HG02642 (cell line): Measurements from ENCODE around the gene AATF.

ENCODE experiments used
- ATAC-seq: cut with Tn5 transposase; IDR thresholded peaks from one replicate; pipeline ENCODE4 v1.9.1; 2021; ENCODE audit warnings: mild to moderate bottlenecking; ENCODE audit not compliant: unreplicated experiment, poor library complexity

The AATF gene

DNA sequence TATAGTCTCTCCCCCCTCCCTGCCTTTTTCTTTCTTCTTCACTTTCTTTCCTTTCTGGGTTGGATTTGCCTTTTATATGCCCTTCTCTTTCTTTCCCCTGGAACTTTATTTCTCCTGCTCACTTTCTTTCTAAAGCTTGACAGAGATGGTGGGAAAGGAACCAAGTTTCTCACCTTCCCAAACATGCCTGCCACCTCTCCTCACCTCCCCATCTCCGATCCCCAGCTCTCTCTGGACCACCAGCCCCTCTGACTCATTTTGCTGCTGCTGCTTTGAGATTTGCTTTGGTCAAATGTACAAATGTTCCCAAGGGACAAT, 18.2 kb upstream of the AATF start:
- no peak for ATAC-seq

DNA sequence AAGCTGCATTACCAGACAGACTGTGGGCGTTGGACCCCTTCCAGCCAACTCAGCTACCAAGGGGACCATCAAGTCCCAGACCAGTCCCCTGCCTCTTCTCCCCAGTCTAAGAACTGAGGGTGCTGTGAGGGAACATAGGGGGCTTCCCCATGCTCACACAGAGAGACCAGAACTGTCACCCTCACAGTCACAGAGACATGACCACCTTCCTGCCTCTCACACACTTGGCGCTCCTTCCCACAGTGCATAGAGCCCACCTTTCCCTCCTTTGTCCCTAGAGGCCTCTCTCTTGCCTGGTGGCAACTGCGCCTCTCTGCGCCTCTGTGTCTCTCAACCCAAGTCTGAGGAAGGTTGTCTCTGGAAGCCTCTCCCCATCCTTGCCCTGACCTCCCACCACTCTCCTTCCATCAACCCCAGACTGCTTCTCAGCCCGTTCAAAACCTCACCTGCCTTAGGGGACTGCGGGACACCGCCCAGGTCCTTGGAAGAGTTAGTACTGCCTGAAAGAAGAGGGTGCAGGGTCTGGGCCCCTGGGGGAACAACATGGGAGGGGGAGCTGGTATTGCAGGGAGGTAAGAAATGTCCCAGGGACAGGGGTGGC, 17.6 kb upstream of the AATF start:
- no peak for ATAC-seq

DNA sequence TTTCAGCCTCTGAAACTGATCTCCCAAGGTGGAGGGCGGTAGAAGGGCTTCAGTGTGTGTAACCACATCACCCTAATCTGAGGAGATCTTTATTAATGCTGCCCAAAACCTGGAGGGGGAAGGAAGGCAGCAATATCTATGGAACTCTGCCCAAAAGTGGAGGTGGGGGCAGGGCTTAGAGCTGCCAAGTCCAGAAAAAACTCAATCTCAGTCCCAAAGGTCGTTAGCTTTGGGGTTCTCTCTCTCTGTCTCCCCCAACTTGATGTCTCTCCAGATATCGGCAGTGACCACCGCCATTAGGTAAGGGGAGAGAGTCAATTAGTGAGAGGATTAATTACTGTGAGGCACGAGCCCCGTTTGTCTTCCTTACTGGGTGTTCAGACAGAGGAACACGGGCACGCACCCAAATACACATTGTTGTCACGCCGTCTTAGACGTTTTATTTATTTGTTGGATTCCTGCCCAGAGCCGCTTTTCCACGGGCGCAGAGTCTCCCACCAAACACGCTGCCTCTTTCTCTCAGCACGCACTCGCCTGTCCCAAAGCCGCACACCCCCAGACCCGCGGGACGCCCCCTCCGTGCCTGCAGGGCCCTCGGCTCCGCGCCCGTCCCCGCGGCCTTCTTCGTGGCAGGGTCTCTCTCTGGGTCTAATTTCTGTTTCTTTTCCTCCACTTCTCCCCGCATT, 16.9 kb upstream of the AATF start:
- no peak for ATAC-seq

DNA sequence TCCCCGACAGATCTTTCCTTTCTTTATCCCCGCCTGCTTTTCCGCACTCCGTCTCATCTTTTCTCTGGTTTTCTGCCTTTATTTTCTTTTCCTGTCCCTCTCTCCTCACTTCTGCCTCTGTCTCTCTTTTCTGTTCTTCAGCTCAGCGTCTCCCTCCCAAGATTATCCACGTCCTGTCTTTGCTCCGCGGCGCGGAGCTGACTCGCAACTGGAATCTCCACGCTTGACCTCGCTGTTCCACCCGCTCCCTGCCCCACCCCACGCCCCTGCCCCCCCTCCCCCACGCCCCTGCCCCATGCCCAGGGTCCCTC, 16.4 kb upstream of the AATF start:
- ATAC-seq = no peak

DNA sequence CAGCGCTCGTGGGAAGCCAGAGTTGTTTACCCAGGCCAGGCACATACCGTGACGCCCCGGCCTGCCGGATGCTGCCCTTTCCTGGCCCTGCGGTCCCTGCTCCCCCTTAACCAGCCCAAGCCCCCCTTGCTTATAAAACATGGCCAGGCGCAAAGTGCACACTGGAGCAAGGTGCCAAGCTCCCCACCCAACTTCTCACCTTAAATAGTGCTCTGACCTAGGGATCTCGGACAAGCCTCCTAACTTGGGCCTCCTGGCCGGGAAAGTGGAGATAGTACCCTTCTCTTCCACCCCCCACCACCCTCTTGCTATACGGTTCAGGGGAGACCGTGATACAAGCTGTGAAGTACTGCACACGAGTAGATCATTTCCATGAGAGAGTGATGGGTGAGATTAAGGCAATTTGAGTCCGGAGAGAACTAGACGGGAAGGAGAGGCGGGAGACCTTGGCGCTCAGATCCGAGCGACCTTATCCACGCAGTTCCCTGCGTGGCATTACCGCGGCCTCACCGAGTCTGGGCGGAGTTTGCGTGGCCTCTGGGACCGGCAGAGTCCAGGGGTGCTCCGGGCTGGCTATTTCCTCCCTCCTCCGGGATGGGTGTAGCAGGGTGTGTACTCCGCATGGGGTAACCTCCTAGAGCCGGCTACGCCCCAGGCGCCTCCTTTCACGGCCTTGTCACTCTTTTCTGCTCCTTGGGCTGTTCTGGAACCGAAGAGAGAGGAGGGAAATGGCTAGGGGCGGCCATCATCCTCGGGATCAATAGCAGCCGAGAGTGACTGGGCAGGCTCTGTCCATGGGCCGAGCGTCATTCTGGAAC, 15.9 kb upstream of the AATF start:
- ATAC-seq = no peak

DNA sequence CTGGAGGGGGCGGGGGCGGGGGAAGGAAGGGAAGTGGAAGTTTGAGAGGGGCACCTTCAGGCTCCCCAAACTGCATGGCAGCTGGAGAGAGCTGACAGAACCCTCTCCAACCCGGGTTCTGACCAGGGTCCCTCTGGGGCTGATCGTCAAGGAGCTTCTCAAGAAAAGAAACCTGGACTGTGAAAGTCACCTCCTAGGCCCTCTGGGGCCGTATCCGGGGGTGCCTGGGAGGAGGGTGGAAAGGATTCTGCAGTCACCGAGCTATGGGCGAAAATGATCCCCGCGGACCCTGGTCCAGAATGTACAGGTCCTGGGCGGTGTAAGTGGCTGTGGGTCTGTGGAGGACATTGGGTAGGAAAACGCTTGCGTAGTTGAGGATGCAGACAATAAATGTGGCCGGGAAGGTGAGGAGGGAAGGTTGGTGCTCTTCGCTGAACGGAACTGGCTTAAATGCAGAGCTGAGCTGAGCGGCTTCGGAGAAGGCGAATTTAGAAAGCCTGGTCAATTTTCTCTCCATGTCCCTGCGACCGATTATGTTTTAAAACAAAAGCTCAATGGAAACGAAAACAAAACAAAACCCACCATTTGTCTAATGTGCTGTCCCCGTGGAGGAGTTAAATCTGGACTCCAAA, 15.1 kb upstream of the AATF start:
- no peak for ATAC-seq

DNA sequence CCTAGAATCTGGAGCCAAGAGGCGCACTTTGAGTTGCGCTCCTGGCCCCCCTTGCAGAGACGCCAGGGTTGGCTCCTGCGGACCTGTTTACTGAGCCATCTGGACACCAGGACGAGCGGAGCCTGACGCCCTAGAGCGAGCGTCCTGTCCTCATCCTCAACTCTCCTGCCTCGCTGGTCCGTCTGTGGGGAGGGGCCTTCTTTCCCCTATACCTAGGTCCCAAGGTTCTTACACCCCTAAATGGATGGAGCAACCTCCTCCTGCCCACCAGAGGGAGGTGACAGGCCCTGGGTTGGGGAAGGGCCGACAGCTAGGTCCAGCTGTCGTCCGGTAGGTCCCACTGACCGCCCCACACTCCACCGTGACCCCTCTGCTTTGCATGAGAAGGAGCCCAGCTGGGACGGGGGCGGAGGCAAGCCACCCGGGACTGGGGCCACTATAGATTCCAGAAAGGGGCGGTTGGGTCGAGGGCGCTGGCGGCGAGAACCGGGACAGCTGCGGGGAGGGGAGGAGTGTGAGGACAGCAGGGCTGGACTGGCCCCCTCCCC, 14.5 kb upstream of the AATF start:
- ATAC-seq = no peak

DNA sequence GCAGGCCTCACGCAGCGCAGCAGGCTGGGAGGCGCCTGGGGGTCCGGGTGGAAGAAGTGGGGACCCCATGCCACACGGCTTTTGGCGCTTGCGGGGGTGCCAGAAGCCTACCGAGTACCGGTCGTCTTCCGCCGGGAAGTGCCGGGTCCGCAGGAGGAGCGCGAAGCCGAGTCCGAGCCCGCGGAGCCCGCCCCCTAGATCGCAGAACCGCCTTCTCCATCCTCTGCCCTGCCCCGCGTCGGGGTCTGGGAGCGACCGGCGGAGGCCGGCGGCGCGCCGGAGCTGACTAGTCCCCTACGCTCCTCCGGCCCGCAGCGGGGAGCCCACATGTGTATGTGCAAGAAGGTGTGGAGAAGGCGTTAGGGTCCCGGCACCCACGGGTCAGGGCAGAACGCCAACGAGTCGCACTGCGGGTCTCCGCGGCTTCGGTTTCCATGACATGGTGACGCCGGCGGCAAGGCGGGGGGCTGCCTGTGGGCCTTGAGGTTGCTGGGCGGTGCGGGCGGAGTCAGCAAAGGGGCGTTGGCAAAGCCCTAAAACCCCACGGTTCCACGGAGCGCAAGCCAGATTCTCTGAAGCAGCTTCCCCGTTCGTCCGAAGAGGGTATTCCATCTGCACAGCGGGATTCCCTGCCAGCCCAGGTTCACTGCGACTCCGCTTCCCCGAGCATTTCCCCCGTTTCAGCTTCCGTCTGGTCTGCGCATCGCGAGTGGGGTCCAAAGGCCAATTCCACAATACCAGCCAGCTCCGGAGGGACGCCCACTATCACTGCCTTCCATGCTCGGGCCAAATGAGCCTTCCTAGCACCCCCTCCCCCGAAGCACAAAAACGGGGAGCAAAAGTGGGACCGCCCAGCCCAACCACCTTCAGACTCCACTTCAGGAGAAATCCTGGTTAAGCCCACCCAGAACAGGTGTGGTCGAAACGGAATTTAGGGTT, 13.8 kb upstream of the AATF start:
- no peak for ATAC-seq

DNA sequence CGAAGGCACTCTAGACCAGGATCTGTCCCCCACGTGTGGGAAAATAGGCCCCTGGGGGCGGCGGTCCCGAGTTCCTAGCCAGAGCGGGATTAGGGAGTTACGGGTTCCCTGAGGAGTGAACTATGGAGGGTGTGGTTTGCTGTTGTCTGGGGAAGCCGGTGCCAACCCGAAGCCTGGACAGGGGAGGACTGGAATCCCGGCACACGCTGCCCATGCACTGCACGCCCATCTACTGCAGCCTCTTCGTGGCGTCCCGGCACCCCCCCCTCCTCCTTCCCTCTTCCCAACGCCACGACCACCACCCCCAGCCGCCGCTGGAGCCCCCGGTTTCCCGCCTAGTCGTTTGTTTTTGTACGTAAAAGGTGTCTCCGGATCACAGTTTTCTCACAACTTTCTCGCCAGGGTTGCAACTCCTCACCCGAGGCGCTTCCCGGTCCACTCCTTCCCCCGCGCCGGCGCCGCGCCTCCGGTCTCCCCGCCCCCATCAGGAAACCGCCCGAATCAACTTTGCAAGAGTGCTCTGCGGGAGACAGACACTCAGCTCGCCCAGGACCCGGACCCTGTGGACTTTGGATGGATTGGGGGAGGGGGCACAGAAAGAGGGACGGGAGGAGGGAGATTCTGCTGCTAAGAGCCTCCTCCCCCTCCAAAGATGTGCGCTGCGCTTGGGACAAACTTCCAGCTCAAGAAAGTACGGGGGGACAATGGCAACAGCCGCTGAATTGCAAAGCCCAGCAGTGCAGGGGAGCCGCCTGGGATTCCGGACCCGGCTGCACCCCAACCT, 12.9 kb upstream of the AATF start:
- no peak for ATAC-seq

DNA sequence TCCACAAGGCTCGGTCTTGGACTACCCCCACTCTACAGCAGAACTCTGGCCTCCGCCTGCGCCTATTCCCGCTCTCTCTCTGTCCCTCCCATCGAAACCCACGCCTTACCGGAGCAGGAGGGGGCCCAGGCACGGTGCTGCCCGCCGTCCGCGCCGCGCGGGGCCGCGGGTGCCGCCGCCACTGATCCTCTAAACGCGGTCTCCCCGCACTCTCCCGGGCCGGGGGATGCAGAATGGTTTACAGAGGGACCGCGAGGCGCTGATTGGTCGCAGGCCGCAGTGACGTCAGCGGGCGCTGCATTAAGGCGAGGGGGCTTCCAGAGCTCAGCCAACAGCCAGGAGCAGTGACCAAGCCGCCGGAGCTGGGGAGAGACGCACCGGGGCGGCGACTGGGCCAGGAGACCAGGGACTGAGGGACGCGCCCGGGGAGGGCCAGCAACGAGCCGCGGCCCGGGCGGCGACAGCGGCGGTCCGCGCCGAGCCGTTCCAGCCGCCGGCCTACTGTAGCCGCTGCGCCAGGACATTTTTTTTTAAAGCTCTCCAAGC, 12.2 kb upstream of the AATF start:
- ATAC-seq = no peak

DNA sequence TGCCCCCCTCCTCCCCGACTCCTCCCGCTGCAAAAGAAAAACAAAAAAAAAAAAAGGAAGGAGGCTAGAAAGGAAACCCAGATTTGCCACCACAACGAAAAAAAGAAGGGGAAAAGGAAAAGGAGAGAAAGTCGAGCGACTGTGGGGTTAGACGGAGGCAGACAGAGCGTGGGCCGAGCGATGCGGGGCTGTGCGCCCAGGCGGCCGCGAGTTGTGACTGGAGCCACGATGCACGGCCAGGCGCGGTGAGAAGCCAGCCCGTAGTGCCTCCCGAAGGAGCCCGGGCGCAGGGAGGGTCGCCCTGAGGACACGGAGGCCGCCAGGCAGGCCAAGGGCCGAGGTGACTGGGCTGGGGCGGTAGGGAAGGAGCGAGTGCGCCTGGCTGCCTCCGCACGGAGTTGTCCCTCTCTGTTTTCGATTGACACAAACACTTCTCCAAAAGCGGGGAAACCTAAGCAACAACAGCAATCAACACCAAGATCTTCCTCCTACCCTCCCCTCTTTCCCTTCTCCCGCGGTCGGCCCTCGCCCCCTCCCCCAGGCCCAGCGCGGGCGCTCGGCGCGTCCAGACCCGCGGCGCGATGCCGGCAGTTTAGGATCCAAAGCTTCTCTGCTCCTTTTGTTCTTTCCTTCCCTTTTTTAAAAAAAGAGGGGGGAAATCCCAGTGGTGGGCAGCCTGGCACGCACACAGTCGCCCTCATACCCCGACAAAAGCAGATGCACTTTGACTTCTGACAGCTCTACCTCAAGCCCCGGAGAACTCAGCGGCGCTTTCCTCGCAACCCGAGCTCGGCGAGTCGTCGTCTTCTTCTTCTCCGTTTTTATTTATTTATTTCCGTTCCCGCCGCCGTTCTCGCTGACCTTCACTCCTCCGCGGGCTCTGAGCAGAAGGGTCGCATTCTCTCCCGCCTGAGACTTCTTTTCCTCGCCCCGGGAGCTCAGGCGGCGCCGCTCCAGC, 11.5 kb upstream of the AATF start, which contains the start of gene LHX1:
Gene LHX1, plus strand, starts transcription at position 475 of the 958 bp plus-strand sequence. CDS start 723 bp downstream, outside the sequence.
- no peak for ATAC-seq

DNA sequence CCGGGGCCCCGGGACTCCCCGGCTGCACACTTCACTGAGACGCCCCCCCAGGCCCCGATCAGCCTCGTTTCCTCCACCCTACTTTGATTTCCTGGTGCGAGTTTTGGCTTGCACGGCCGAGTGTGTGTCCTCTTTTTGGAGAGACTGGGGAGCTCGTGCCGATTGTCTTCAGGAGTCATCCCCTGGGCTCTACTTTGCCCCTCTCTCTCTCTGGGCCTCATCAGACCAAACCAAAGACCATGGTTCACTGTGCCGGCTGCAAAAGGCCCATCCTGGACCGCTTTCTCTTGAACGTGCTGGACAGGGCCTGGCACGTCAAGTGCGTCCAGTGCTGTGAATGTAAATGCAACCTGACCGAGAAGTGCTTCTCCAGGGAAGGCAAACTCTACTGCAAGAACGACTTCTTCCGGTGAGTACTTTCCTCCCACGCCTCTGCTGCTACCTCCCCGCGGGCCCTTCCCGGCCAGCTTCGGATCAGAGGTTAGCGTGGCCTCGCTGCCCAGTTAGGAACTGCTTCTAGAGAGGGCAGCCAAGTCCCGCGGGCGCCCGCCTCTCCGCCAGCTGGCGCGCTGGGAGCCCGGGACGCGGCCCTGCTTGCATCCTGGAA, 10.7 kb upstream of the AATF start:
- no peak for ATAC-seq

DNA sequence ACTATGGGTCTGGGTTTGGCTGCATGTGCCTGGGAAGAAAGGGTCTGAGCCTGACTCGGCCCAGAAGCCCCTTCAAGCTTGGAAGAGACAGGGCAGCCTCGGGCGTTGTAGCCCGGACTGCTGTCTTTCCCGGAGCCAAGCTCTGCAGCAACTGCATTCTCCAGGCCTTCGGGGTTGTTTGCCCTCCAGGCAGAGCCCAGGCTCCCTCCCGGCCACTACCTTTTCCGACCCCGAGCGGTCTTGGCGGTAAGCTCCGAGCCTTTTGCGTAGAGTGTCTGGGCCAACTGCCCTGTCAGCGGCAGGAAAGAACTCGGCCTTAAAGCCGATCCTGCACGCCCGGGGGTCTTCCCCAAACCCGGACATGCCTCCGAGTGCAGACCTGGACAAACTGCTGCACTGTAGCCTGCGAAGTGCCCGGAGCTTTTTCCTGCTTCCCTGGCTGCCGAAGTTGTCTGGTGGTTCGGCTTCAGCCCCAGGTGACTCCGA, 10.1 kb upstream of the AATF start:
- ATAC-seq = no peak

DNA sequence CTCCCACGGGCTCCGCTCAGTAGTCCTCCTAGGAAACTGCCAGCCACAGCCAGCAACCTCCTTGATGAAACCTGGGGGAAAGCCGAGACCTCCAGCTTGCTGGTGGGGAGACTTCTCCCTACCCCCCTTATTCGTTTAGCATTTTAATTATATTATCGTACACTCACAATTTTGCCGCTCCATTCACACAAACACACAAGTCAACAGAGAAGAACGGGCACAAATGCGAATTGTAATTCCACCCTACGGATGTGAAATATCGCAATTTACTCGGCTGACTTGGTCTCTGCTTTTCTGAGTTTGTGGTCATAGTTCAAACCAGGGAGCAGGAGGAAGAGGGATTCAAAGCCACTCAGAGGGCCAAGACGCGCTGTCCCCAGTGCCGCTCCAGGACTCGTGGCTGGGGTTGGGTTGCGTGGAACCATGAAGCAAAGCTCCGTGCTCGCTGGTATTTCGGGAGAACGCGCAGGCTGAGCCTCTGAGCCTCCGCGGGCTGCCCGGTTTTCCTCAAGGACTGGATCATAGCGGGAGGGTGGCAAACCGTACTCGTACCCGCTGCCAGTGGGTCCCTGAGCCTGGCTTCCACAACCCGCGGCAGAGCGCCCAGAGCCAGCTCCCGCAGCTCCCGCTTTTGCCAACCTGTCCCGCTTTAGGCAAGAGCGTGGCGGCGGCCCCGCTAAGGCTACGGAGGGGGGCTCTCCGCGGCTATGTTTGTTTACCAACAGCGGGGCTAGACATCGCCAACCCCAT, 9.5 kb upstream of the AATF start:
- ATAC-seq = no peak

DNA sequence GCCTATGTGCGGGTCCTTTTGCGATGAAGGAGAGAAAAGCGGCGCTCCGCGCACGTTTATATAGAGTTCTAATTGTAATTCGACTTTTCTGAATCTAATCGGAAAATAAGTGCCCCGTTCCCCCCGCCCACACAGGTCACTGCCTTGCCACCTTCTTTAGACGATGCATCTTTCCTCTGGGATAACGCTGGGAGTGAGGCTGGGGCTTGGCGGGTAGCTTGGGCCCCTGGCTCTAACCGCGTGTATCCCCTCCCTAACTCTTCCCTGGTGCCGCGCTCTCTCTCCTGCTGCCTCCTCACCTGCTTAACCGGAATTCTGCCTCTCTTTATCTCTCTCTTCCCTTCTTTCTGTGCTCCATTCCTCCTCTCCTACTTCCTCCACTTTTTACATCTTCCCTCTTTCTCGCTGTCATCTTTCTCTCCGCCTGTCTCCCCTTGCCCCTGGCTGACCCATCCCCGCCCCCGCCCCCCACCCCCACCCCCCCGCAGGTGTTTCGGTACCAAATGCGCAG, 8.9 kb upstream of the AATF start:
- ATAC-seq = no peak
